ENCODE data around the gene ZBTB14.

Gene ZBTB14, protein sequence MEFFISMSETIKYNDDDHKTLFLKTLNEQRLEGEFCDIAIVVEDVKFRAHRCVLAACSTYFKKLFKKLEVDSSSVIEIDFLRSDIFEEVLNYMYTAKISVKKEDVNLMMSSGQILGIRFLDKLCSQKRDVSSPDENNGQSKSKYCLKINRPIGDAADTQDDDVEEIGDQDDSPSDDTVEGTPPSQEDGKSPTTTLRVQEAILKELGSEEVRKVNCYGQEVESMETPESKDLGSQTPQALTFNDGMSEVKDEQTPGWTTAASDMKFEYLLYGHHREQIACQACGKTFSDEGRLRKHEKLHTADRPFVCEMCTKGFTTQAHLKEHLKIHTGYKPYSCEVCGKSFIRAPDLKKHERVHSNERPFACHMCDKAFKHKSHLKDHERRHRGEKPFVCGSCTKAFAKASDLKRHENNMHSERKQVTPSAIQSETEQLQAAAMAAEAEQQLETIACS

GRCh38 chr18:5295231-5295920 lies at the start of gene ZBTB14:
TSS of gene ZBTB14 (minus strand) at chr18:5295726. CDS start at chr18:5293246, 2,480 bp downstream.
- peak; percentile 63 for DNase-seq

DNA sequence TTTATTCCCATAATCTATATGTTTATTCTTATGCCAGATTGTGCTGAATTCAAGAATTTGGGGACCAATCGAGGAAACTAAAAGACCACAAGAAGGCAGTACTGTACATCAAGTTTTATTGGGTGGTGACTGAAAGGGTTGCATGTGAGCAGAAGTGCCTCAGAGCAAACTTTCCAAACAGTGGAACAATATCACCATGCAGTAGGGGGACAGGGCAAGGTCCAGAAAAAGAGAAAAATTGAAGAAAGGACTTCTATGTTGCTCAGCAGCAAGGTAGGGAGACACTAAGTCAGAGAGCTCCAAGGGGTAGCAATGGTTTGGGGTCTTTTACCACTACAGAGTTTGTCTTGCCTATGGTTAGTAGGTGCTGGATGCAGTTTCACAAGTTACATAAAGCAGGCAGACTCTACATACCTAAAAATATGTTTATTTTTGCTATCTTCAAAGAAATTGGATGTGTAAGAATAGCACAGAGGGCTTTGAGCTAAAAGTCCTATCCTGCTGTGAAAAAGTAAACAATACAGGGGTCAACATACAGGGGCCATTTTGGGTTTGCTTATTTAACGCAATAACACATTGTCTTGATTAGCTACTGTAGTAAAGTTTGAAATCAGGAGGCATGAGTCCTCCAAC lies 43.8 kb upstream of the ZBTB14 start:
- DNase-seq: no peak

GRCh38 chr18:5334456-5335075 lies 39.0 kb upstream of the ZBTB14 start:
- no peak for DNase-seq

DNA sequence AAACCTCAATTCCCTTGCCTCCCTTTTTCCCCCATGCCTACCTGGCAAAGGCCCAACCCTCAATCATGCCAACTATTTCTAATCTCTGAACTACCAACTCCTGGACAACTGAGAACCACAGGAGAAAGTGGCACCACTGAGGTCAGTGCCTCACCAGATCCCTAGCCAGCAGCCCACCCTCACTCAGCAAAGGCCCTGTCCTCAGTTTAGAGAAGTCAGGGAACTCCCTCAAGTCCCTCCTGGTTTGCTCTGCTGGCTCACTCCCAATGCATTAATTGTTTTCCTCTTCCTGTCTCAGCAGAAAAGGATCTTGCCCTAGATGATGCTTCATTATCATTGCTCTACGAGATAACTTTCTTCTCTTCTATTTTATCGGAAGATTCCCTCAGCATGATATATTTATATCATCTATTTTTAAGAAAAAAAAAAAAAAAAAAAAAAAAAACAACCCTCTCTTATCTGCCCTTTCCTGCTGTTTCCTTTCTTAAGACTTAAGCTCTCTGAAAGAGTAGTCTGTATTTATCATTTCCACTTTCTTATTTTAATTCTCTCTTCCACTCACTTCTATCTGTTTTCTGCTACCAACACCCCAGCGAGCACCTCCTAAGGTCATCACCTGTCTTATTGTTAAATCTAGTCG lies 22.7 kb upstream of the ZBTB14 start:
- DNase-seq: no peak

GRCh38 chr18:5317186-5317585 lies 21.7 kb upstream of the ZBTB14 start:
- DNase-seq: no peak

DNA sequence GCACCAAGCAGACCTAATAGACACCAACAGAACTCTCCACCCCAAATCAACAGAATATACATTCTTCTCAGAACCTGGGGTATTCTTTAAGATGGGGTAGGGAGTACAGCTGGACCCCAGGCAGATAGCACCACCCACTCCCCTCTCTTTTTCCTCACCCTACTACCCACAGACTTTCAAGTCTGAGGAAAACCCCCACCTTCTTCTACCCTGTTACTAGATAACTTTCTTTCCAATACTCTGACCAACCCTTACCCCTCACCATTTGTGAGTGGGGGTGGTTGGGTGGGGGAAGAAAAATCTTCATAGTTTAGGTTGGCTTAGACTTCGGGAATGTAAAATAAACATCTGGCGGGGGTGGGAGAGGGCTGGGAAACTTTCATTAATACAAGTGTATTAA lies 20.3 kb upstream of the ZBTB14 start:
- no peak for DNase-seq

DNA sequence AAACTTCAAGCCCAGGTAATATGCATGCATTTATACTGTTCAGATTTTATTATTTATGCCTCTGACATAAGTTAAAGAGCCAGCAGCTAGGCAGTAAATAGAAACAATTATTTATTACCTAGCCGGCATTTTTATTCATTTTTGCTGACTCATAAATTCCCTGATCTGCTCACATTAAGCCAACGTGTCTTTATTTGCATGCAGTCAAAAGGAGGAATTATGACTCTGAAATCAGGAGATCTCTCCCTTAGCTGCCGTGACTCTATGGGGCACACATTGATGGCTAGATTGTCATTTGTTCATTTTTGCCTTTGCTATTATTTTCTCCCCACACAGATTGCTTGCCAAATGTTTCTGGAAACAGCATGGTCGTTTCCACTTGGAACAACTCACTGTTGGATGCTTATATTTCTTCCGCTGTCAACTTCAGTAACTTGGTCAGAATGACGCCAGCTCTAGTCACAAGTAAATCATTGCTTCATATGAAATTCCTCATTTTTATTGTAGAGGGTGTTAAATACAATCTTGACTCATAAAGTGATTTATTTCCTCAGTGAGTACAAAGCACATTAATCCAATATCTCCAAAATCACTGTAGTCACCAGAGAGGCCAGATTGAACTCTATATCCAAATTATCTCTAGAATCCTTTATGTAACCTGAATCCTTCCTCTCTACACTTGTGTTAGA lies 15.9 kb upstream of the ZBTB14 start:
- DNase-seq: peak; percentile 5

DNA sequence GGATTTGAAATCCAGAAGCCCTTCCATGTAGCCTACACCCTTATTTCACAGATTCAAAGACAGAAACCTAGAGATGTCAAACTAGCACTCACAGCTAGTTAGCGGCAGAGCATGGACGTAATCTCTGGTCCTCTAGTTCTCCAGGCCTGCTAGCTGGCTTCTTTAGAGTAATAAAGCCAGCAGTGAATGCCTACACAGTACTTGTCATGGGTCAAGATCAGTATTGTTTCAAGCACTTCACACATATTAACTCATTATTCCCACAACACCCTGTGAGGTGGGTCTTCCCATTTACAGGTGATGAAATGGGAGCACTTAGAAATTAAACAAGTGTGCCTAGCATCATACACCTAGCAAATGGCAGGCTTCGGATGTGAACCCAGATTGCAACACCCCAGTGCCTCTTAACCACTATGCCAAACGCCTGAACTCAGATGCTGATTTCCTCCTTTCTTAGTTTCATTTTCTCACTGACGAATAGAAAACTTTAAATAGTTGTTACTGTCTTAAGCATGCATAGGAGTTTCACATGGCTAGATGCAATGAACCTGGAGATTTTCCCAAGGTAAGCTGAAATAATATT lies 14.5 kb upstream of the ZBTB14 start:
- DNase-seq: no peak

DNA sequence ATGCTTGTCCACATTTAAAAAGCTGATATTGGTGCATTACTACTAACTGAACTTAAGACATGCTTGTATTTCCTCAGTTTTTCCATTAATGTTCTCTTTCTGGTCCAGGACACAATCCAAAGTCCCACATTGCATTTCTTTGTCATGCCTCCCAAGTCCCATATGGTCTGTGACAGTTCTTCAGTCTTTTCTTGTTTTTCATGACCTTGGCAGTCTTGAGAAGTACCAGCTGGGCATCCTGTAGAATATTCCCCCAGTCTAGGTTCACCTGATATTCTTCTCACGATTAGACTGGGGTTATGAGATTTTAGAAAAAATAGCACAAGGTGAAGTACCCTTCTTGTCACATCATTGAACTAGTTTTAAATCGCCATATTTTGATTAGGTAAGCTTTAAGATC lies 10.3 kb upstream of the ZBTB14 start:
- no peak for DNase-seq

- no peak for DNase-seq
Observed at GRCh38 chr18:5304232-5304631, 8.7 kb upstream of the ZBTB14 start.

DNA sequence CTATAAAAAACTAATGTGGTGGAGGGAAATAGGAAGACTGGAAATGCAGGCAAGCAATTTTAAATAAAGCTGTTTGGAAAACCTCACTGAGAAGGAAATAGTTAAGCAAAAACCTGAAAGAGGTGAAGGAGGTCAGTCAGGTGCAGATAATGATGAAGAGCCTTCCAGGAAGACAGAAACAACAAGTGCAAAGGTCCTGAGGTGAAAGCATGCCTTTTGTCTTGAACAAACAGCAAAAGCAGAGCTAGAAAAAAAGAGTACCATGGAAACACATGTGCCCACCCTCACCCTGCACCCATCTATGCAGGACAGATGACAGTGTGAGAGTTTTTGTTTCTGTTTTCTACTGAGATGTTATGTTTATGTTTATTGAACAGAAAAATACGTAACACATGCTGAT lies 8.1 kb upstream of the ZBTB14 start:
- no peak for DNase-seq

- DNase-seq: no peak
Observed at GRCh38 chr18:5302606-5303005, 7.1 kb upstream of the ZBTB14 start.

GRCh38 chr18:5300476-5301010 lies 5.0 kb upstream of the ZBTB14 start:
- DNase-seq: no peak

DNA sequence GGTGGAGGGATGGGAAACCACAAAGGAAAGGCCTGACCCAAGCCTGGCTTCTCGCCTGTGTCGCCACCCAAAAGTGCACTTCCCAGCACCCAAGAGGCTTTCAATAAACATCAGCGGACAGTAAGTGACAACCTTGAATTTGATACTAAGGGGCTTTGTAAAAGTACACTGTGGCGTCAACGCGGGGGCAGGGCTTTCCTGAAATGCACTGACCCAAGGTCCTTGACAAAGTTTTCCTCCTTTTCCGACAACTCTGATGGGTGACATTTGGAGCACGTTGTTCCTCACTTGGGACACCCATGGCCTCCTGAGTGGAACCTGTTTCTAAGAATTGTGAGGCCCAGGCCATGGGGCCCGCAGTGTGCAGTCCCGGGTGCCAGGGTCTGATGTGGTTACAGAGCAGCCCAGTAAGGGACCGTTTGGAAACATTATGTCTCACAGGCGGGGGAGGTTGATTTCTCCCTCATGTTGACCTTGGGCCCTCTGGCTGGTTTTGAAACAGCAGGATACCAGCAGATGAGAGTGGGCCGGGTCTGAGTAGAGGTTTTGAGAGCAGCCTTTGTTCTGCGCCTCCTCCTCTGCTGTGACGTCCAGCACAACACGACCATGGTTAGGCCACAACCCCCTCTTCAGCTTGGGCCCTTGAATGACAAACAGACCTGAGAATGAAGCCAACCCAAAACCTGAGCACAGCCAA lies 2.8 kb upstream of the ZBTB14 start:
- DNase-seq: no peak

DNA sequence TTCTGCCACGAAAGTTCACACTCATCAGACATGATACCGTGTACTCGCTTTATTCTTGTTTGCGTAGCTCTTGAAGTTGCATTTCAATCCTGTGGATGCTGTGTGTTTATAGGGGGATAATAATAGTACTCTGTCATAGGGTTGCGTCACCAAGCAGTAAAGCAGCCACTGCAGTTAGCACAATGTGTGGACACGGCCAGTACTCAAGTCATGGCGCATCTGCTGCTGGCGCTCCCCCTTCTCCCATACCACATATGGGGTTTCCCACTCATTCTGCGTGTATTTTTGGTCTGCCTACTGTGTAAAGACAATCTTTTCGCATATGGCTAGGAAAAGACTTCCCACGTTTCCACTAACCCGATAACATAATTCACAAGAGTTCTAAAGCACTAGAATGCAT lies 2.1 kb upstream of the ZBTB14 start:
- no peak for DNase-seq

- DNase-seq: peak; percentile 72
Observed at GRCh38 chr18:5296706-5297320, 1.3 kb upstream of the ZBTB14 start.

GRCh38 chr18:5295981-5296705 lies 617 bp upstream of the ZBTB14 start:
- DNase-seq: peak; percentile 94

- DNase-seq: peak; percentile 51
Observed at GRCh38 chr18:5294457-5295230, 882 bp downstream of the ZBTB14 start.

DNA sequence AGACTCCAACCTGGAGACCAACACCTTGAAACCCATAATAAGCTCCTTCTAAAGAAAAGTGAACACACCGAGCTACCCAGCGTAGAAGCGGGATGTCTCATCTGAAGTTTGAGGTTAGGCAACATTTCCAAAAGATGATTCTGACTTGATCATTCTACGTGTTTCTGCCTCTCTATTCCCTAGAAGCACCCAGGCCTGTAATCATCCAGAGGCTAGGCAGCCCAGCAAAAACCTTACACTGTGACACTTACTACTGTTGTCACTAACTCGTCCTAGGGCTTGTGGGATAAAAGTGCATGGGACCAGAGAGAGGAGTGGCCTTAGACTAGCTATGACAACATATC lies 1.4 kb downstream of the ZBTB14 start:
- DNase-seq: no peak

Measured in HCEC 1CT (cell line).